ENCODE results near the gene SMIM36. TPM values are rescaled to one million over a fixed set of nuclear protein-coding genes. Genes with fewer than 3 reads are reported as not detected.
"Not testable (repeated sequence)": the region's sequence is repeated elsewhere in the genome, so short reads cannot be mapped to it uniquely, and the experiment has no call there.

The SMIM36 gene
- total RNA-seq, 1 donor from 2014 or later: not detected

DNA sequence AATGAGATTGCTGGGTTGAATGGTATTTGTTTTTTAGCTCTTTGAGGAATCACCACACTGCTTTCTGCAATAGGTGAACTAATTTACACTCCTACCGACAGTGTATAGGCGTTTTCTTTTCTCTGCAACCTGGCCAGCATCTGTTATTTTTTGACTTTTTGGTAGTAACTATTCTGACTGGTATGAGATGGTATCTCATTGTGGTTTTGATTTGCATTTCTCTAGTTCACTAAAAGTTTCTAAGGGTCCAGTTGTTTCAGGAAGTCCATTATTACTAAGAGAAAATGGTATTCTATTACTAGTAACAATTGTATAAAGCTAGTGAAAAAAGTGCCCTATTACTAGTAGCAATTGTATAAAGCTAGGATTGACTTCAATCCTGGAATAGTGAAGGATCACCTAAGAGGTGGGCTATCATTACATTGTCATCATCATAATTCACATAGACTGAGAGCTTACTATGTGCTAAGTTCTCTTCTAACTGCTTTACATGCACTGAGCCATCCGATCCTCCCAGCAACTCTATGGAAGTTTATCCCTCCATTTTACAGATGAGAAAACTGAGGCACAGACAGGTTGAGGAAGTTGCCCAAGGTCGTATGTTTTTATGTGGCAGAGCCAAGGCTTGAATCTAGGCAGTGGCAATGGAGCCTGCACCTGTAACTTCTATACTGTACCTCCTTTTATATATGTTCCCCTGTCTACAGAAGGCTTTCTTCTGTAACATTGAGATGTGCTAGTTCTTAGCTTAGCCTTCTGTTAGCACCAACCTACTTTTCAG lies 13.4 kb upstream of the SMIM36 start:
- Mint-ChIP-seq H3K4me3 (no peak overlapping the region), H3K9me3 (peaks cover 2% of the 10 kb centered on the region), H3K27ac (no peak overlapping the region), H3K4me1 (peaks cover 11% of the 10 kb centered on the region), H3K36me3 (ENCODE audit: low read depth) (no peaks in the 10 kb centered on the region), H3K27me3 (no peaks in the 10 kb centered on the region)
- ATAC-seq (ENCODE audit: low read depth) (peak; percentile 54), DNase-seq (no peak)
- ChIA-PET POLR2A (interaction anchor here (1.5 kb wide), 1 partner anchor 53 kb away, joined by 4 read pairs; no protein-coding TSS in a partner anchor), CTCF (interaction anchor here (1.2 to 7.4 kb wide), 9 partner anchors 10 to 247 kb away, joined by 4 to 169 read pairs (median 6); no protein-coding TSS in a partner anchor)
- intact Hi-C loops (cut with micrococcal nuclease): loop anchor here (10.0 kb wide), 1 partner anchor 1070 kb away; the partner anchor contains the start of gene NOG
- TF ChIP-seq, protein P1, sequence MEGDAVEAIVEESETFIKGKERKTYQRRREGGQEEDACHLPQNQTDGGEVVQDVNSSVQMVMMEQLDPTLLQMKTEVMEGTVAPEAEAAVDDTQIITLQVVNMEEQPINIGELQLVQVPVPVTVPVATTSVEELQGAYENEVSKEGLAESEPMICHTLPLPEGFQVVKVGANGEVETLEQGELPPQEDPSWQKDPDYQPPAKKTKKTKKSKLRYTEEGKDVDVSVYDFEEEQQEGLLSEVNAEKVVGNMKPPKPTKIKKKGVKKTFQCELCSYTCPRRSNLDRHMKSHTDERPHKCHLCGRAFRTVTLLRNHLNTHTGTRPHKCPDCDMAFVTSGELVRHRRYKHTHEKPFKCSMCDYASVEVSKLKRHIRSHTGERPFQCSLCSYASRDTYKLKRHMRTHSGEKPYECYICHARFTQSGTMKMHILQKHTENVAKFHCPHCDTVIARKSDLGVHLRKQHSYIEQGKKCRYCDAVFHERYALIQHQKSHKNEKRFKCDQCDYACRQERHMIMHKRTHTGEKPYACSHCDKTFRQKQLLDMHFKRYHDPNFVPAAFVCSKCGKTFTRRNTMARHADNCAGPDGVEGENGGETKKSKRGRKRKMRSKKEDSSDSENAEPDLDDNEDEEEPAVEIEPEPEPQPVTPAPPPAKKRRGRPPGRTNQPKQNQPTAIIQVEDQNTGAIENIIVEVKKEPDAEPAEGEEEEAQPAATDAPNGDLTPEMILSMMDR (IDR thresholded peaks at IDR 0.05): no peak

- H3K4me3 Mint-ChIP-seq; H3K36me3 Mint-ChIP-seq (ENCODE audit: low read depth); DNase-seq; H3K9me3 Mint-ChIP-seq; H3K27ac Mint-ChIP-seq; H3K27me3 Mint-ChIP-seq; ATAC-seq (ENCODE audit: low read depth): not testable (repeated sequence)
- intact Hi-C loops (cut with micrococcal nuclease): loop anchor here (10.0 kb wide), 1 partner anchor 1072 kb away; the partner anchor contains the start of gene NOG
- CTCF ChIA-PET: interaction anchor here (0.7 to 7.4 kb wide), 4 partner anchors 9 to 118 kb away, joined by 3 to 169 read pairs (median 4); no protein-coding TSS in a partner anchor
- POLR2A ChIA-PET: interaction anchor here (0.7 kb wide), 1 partner anchor 9 kb away, joined by 3 read pairs; no protein-coding TSS in a partner anchor
- H3K4me1 Mint-ChIP-seq: peaks cover 11% of the 10 kb centered on the region
These were observed 11.8 kb upstream of the SMIM36 start for GRCh38 chr17:55523032-55523431.

DNA sequence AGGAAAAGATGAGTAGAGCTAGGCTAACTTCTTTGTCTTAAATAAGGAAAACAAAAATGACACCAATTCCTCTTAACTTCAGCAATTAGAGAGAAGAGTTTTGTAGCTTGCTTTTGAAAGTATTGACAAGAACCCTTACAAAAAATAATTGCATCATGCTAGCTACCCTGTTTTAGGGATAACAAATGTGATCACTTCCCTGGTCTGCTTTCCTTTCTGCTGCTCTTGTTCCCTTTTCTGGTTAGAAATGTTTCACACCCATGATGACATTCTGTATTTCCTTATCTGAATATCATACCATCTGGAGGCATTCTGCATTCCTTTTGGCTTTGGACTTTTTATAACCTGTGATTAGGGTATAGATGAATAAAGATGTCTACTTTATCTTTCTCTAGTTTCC lies 9.9 kb upstream of the SMIM36 start:
- DNase-seq: no peak
- ChIA-PET POLR2A (no interaction called here), CTCF (interaction anchor here (1.1 kb wide), 1 partner anchor 69 kb away, joined by 3 read pairs; no protein-coding TSS in a partner anchor)
- Mint-ChIP-seq H3K4me3 (no peak overlapping the region), H3K36me3 (ENCODE audit: low read depth) (no peaks in the 10 kb centered on the region), H3K4me1 (peaks cover 11% of the 10 kb centered on the region), H3K27me3 (peaks cover 1% of the 10 kb centered on the region), H3K9me3 (peaks cover 2% of the 10 kb centered on the region), H3K27ac (no peak overlapping the region)
- TF ChIP-seq, protein P1 (IDR thresholded peaks at IDR 0.05): no peak
- intact Hi-C loops (cut with micrococcal nuclease): loop anchor here (10.0 kb wide), 1 partner anchor 1074 kb away; the partner anchor contains the start of gene NOG
- no peak for ATAC-seq (ENCODE audit: low read depth)

- intact Hi-C loops (cut with micrococcal nuclease): loop anchor here (10.0 kb wide), 1 partner anchor 1074 kb away; the partner anchor contains the start of gene NOG
- H3K27ac Mint-ChIP-seq: no peak overlapping the region
- TF ChIP-seq, protein P1 (IDR thresholded peaks at IDR 0.05): no peak
- H3K4me3 Mint-ChIP-seq: no peak overlapping the region
- CTCF ChIA-PET: no interaction called here
- H3K27me3 Mint-ChIP-seq: peaks cover 5% of the 10 kb centered on the region
- no peak for DNase-seq
- peaks cover 2% of the 10 kb centered on the region for H3K9me3 Mint-ChIP-seq
- POLR2A ChIA-PET: no interaction called here
- H3K36me3 Mint-ChIP-seq (ENCODE audit: low read depth): no peaks in the 10 kb centered on the region
- H3K4me1 Mint-ChIP-seq: peaks cover 11% of the 10 kb centered on the region
- no peak for ATAC-seq (ENCODE audit: low read depth)
These were observed 9.2 kb upstream of the SMIM36 start for GRCh38 chr17:55520402-55520801.

DNA sequence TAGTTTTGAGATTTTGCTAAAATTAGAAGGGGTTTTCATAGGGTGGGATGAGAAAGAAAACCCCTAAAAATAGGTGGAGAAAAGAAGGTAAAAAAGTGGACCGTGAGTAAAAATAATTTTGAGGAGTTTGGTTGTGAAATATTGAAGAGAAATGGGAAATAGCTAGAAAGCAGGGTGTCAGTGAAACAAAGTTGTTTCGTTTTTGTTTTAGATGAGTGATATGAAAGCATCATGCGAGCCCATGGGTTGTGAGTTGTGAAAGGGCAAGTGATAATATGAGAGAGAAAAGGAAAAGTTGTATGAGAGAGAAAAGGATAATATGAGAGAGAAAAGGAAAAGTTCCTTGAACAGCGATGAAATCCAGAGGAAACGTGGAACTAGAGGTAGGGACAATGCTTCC lies 7.3 kb upstream of the SMIM36 start:
- H3K27me3 Mint-ChIP-seq: peaks cover 6% of the 10 kb centered on the region

More for the DNA sequence above, 7.3 kb upstream of the SMIM36 start:
- TF ChIP-seq, protein P1 (IDR thresholded peaks at IDR 0.05): no peak
- Mint-ChIP-seq H3K36me3 (ENCODE audit: low read depth) (no peaks in the 10 kb centered on the region), H3K9me3 (no peaks in the 10 kb centered on the region), H3K4me1 (peaks cover 4% of the 10 kb centered on the region), H3K27ac (no peak overlapping the region), H3K4me3 (no peak overlapping the region)
- ChIA-PET POLR2A (no interaction called here), CTCF (no interaction called here)
- intact Hi-C loops (cut with micrococcal nuclease): no loop called here
- DNase-seq: no peak
- no peak for ATAC-seq (ENCODE audit: low read depth)

All from activated B cell treated with CpG ODN at 0.5 μM for 24 hours (primary cell).